Activated naive CD8-positive, alpha-beta T cell treated with anti-CD3 and anti-CD28 coated beads, Interleukin-2, amount 50 U/mL, for 24 hours (primary cell): ENCODE measurements around the gene ZNF121.
"Not testable (repeated sequence)": the region's sequence is repeated elsewhere in the genome, so short reads cannot be mapped to it uniquely, and the experiment has no call there.

ENCODE experiments used
- ATAC-seq: fragments of 150-1000 bp; cut with Tn5 transposase; one replicate; pipeline ENCODE4 v1.10.0; 2021
- DNase-seq: peaks from one replicate; pipeline ENCODE4 v3.0.0; 2021
- H3K27ac Mint-ChIP-seq: one replicate; pipeline ENCODE4 v1.8.0; 2021; ENCODE audit warnings: mild to moderate bottlenecking, mixed read lengths
- H3K27me3 Mint-ChIP-seq: one replicate; pipeline ENCODE4 v1.8.0; 2021; ENCODE audit warnings: mixed read lengths
- H3K36me3 Mint-ChIP-seq: one replicate; pipeline ENCODE4 v1.8.0; 2021; ENCODE audit warnings: low read depth, mixed read lengths
- H3K4me1 Mint-ChIP-seq: one replicate; pipeline ENCODE4 v1.8.0; 2021; ENCODE audit warnings: mixed read lengths
- H3K4me3 Mint-ChIP-seq: one replicate; pipeline ENCODE4 v1.8.0; 2021; ENCODE audit warnings: mild to moderate bottlenecking, moderate library complexity, mixed read lengths
- H3K9me3 Mint-ChIP-seq: one replicate; pipeline ENCODE4 v1.8.0; 2021; ENCODE audit warnings: mixed read lengths

The ZNF121 gene

GRCh38 chr19:9565900-9566705 is 18.2 kb downstream of the ZNF121 start:
- H3K9me3 Mint-ChIP-seq, result peaks cover 61% of the 10 kb centered on the region
- no peaks in the 10 kb centered on the region for H3K4me1 Mint-ChIP-seq
- DNase-seq (no peak), ATAC-seq (no peak)
- no peak overlapping the region for H3K4me3 Mint-ChIP-seq
- H3K27me3 Mint-ChIP-seq, result no peaks in the 10 kb centered on the region
- no peak overlapping the region for H3K27ac Mint-ChIP-seq
- H3K36me3 Mint-ChIP-seq, result peaks cover 97% of the 10 kb centered on the region

GRCh38 chr19:9552536-9553274 is 31.6 kb downstream of the ZNF121 start:
- ATAC-seq (no peak), DNase-seq (no peak)
- Mint-ChIP-seq H3K4me1 (no peaks in the 10 kb centered on the region), H3K27me3 (no peaks in the 10 kb centered on the region), H3K36me3 (peaks cover 28% of the 10 kb centered on the region), H3K27ac (no peak overlapping the region), H3K4me3 (no peak overlapping the region), H3K9me3 (peaks cover 34% of the 10 kb centered on the region)

GRCh38 chr19:9547870-9548269 is 36.4 kb downstream of the ZNF121 start:
- Mint-ChIP-seq H3K4me1 (no peaks in the 10 kb centered on the region), H3K9me3 (peaks cover 29% of the 10 kb centered on the region), H3K36me3 (peaks cover 12% of the 10 kb centered on the region), H3K27ac (no peak overlapping the region), H3K27me3 (no peaks in the 10 kb centered on the region), H3K4me3 (no peak overlapping the region)
- DNase-seq (no peak), ATAC-seq (no peak)

- ATAC-seq, H3K4me3 Mint-ChIP-seq, H3K27me3 Mint-ChIP-seq, H3K27ac Mint-ChIP-seq, DNase-seq: not testable (repeated sequence)
- H3K4me1 Mint-ChIP-seq, result peaks cover 22% of the 10 kb centered on the region
- peaks cover 28% of the 10 kb centered on the region for H3K36me3 Mint-ChIP-seq
- H3K9me3 Mint-ChIP-seq, result peaks cover 16% of the 10 kb centered on the region
Observed at GRCh38 chr19:9541281-9541680, 43.0 kb downstream of the ZNF121 start.

GRCh38 chr19:9539921-9540320 is 44.4 kb downstream of the ZNF121 start:
- H3K9me3 Mint-ChIP-seq, result peaks cover 22% of the 10 kb centered on the region
- H3K4me3 Mint-ChIP-seq, result peak overlapping the region; percentile 97
- H3K27ac Mint-ChIP-seq, DNase-seq, H3K27me3 Mint-ChIP-seq, ATAC-seq: not testable (repeated sequence)
- peaks cover 27% of the 10 kb centered on the region for H3K4me1 Mint-ChIP-seq
- peaks cover 42% of the 10 kb centered on the region for H3K36me3 Mint-ChIP-seq

- not testable (repeated sequence) for H3K27me3 Mint-ChIP-seq, ATAC-seq, DNase-seq
- Mint-ChIP-seq H3K9me3 (peaks cover 24% of the 10 kb centered on the region), H3K36me3 (peaks cover 49% of the 10 kb centered on the region), H3K27ac (peak overlapping the region; percentile 43), H3K4me1 (peaks cover 27% of the 10 kb centered on the region), H3K4me3 (peak overlapping the region; percentile 97)
Observed at GRCh38 chr19:9539201-9539600, 45.1 kb downstream of the ZNF121 start.

GRCh38 chr19:9538183-9539058 is 45.9 kb downstream of the ZNF121 start, which contains the start of gene ZNF426:
Gene ZNF426, minus strand, starts transcription at chr19:9538645. Its CDS starts 2,413 bp downstream, at chr19:9536232.
- peak; percentile 90 for DNase-seq
- peaks cover 27% of the 10 kb centered on the region for H3K4me1 Mint-ChIP-seq
- peaks cover 32% of the 10 kb centered on the region for H3K9me3 Mint-ChIP-seq
- H3K27ac Mint-ChIP-seq, result peak within 1 kb of the TSS; percentile 98
- peak; percentile 95 for ATAC-seq
- no peaks in the 10 kb centered on the region for H3K27me3 Mint-ChIP-seq
- H3K36me3 Mint-ChIP-seq, result peaks cover 57% of the 10 kb centered on the region
- H3K4me3 Mint-ChIP-seq, result peak within 1 kb of the TSS; percentile 97

- DNase-seq (no peak), ATAC-seq (no peak)
- Mint-ChIP-seq H3K4me3 (no peak overlapping the region), H3K27me3 (no peaks in the 10 kb centered on the region), H3K9me3 (peaks cover 55% of the 10 kb centered on the region), H3K4me1 (peaks cover 27% of the 10 kb centered on the region), H3K36me3 (peaks cover 82% of the 10 kb centered on the region), H3K27ac (no peak overlapping the region)
Observed at GRCh38 chr19:9535934-9536333, 48.4 kb downstream of the ZNF121 start.

GRCh38 chr19:9531933-9532332 is 52.4 kb downstream of the ZNF121 start:
- peaks cover 6% of the 10 kb centered on the region for H3K4me1 Mint-ChIP-seq
- peaks cover 69% of the 10 kb centered on the region for H3K9me3 Mint-ChIP-seq
- no peak overlapping the region for H3K4me3 Mint-ChIP-seq
- no peak for DNase-seq
- no peak overlapping the region for H3K27ac Mint-ChIP-seq
- no peak for ATAC-seq
- no peaks in the 10 kb centered on the region for H3K27me3 Mint-ChIP-seq
- peaks cover 97% of the 10 kb centered on the region for H3K36me3 Mint-ChIP-seq

- Mint-ChIP-seq H3K36me3 (peaks cover 89% of the 10 kb centered on the region), H3K9me3 (peaks cover 78% of the 10 kb centered on the region), H3K4me1 (no peaks in the 10 kb centered on the region), H3K27ac (no peak overlapping the region), H3K27me3 (no peaks in the 10 kb centered on the region), H3K4me3 (no peak overlapping the region)
- ATAC-seq, result no peak
- no peak for DNase-seq
Observed at GRCh38 chr19:9528757-9529336, 55.5 kb downstream of the ZNF121 start.

- Mint-ChIP-seq H3K9me3 (peaks cover 71% of the 10 kb centered on the region), H3K27ac (no peak overlapping the region), H3K27me3 (no peaks in the 10 kb centered on the region), H3K36me3 (peaks cover 68% of the 10 kb centered on the region), H3K4me1 (no peaks in the 10 kb centered on the region), H3K4me3 (no peak overlapping the region)
- DNase-seq (no peak), ATAC-seq (no peak)
Observed at GRCh38 chr19:9523885-9524474, 60.3 kb downstream of the ZNF121 start.
